H1 (cell line): Measurements from ENCODE around the gene IL36A. TPM values are rescaled to one million over a fixed set of nuclear protein-coding genes. Genes with fewer than 3 reads are reported as not detected.

Source experiments
- CREB1 ChIP-seq: IDR thresholded peaks from 2 replicates; pipeline ENCODE4 v1.6.1; 2012; ENCODE audit warnings: inconsistent platforms
- SP2 ChIP-seq: IDR thresholded peaks from 2 replicates; pipeline ENCODE4 v1.6.1; 2012; ENCODE audit warnings: mild to moderate bottlenecking, low read length, inconsistent platforms
- polyA plus RNA-seq, 7 experiments: library from polyadenylated mRNA; depleted of rRNA in 3 of 7; stranded (reverse) in 5 of 7; unstranded in 2 of 7; fragments of >200 nt in 5 of 7; fragments of 200-250 nt in 2 of 7; gene quantifications; 1 replicate in 5 of 7; 2 replicates in 1 of 7; 4 replicates in 1 of 7; pipeline versions ENCODE4 v1.2.1 to v1.2.3, GENCODE V29; 2011 to 2013; ENCODE audit warnings: missing spikeins in 2 of 7, mixed read lengths in 2 of 7
- total RNA-seq: library from RNA; stranded (reverse); fragmentation: NEBNext Ultra II Directional; extraction: Animal tissue kit (Norgen Biotek cat#: 25700); gene quantifications from 2 replicates; pipeline ENCODE4 v1.2.1, GENCODE V29; 2021

The IL36A gene
- total and polyA plus RNA-seq, 2 of the 8 experiments (the other 6 are each of a cell fraction or from before 2014, with no cell fraction given): not detected

- TF ChIP-seq CREB1 (no peak), SP2 (no peak)
Measured at GRCh38 chr2:113038291-113038690, 33.0 kb downstream of the IL36A start (continued).
